Panc1 (cell line): ENCODE measurements around the gene TSHZ1. TPM values are rescaled to one million over a fixed set of nuclear protein-coding genes. Genes with fewer than 3 reads are reported as not detected.

Source experiments
- ATAC-seq: fragments of 200-7000 bp; cut with Tn5 transposase; 2 replicates; pipeline ENCODE4 v1.9.1; 2020; ENCODE audit warnings: mild to moderate bottlenecking, moderate library complexity
- BruUV-seq: library from RNA; stranded (reverse); fragments of 400-500 nt; replicated peaks from 2 replicates; lab custom pipeline; 2021; lab: Mats Ljungman, UMichigan
- CTCF ChIA-PET: fragments of 300-600 bp; sonication (Branson Sonifier 250); formaldehyde crosslinking; loops from one replicate; lab custom pipeline; 2022; ENCODE audit warnings: antibody characterized with exemption; lab: Charles Lee
- POLR2A ChIA-PET: fragments of 300-600 bp; sonication (Branson Sonifier 250); formaldehyde crosslinking; loops from one replicate; lab custom pipeline; 2022; ENCODE audit warnings: antibody characterized with exemption; lab: Charles Lee
- DNase-seq: peaks from one replicate; pipeline ENCODE4 v3.0.0-alpha.2; 2010; ENCODE audit warnings: low read depth, low spot score
- H3K27ac ChIP-seq: 2 replicates; pipeline ENCODE4 v1.5.1; 2011; ENCODE audit warnings: mild to moderate bottlenecking, low read length, inconsistent platforms
- H3K27me3 ChIP-seq: fragments of 200-500 bp; sonication (Bioruptor generic); 2 replicates; pipeline ENCODE4 v1.6.0; 2014; ENCODE audit warnings: low read length, inconsistent platforms; ENCODE audit not compliant: control insufficient read depth, insufficient read depth
- H3K36me3 ChIP-seq: fragments of 200-500 bp; sonication (Bioruptor generic); 2 replicates; pipeline ENCODE4 v1.5.1; 2014; ENCODE audit warnings: inconsistent platforms, mild to moderate bottlenecking, low read length, moderate library complexity; ENCODE audit not compliant: control insufficient read depth, insufficient read depth
- H3K4me1 ChIP-seq: 2 replicates; pipeline ENCODE4 v1.5.1; 2011; ENCODE audit warnings: inconsistent platforms, mild to moderate bottlenecking, low read length, moderate library complexity; ENCODE audit not compliant: control insufficient read depth, insufficient read depth
- H3K4me3 ChIP-seq, 2 experiments: 2 replicates each; pipeline ENCODE4 v1.5.1; 2011 to 2012; ENCODE audit warnings: low read depth in 2 of 2, low read length in 2 of 2, mild to moderate bottlenecking in 2 of 2, inconsistent platforms in 1 of 2, moderate library complexity in 1 of 2
- H3K9me3 ChIP-seq: fragments of 200-500 bp; sonication (Bioruptor generic); 2 replicates; pipeline ENCODE4 v1.5.1; 2014; ENCODE audit warnings: low read depth, mild to moderate bottlenecking, inconsistent platforms, low read length, moderate library complexity; ENCODE audit not compliant: control insufficient read depth, insufficient read depth
- CTCF ChIP-seq: fragments of 450-650 bp; IDR thresholded peaks from 2 replicates; pipeline ENCODE4 v1.5.1; 2017; ENCODE audit warnings: mild to moderate bottlenecking
- POLR2AphosphoS5 ChIP-seq: IDR thresholded peaks from 2 replicates; pipeline ENCODE4 v1.6.1; 2012; ENCODE audit warnings: mild to moderate bottlenecking, low read depth, low read length, moderate library complexity
- SIN3A ChIP-seq: IDR thresholded peaks from 2 replicates; pipeline ENCODE4 v1.6.1; 2012; ENCODE audit warnings: low read depth, mild to moderate bottlenecking, low read length, moderate library complexity, borderline replicate concordance; ENCODE audit not compliant: insufficient read depth
- TCF7L2 ChIP-seq: IDR thresholded peaks from 2 replicates; pipeline ENCODE4 v1.6.1; 2011; ENCODE audit warnings: mild to moderate bottlenecking, low read depth, low read length, inconsistent platforms
- in situ Hi-C: cut with HindIII; loops from 2 replicates; pipeline ENCODE4 v1.10.0; 2016; ENCODE audit warnings: low sequenced_read_pairs, low pct_unique_long_range_greater_than_20kb
- intact Hi-C: fragments of 100-400 bp; cut with micrococcal nuclease; formaldehyde crosslinking; loops from one replicate; pipeline ENCODE4 v1.10.0; 2022; ENCODE audit not compliant: unreplicated experiment
- total RNA-seq: library from RNA; stranded (reverse); gene quantifications from one replicate; pipeline ENCODE4 v1.2.1, GENCODE V29; 2021; ENCODE audit not compliant: unreplicated experiment
- TF ChIP-seq, protein P1 (sequence below), 2 experiments: IDR thresholded peaks; 2 replicates each; pipeline ENCODE4 v1.6.1; 2011 to 2012; ENCODE audit warnings: low read depth in 2 of 2, control low read depth in 1 of 2, low read length in 1 of 2, mild to moderate bottlenecking in 1 of 2, moderate library complexity in 1 of 2; ENCODE audit not compliant: insufficient read depth in 1 of 2

Gene TSHZ1
- total RNA-seq, 1 experiment from 2014 or later, result 10.0 TPM

DNA sequence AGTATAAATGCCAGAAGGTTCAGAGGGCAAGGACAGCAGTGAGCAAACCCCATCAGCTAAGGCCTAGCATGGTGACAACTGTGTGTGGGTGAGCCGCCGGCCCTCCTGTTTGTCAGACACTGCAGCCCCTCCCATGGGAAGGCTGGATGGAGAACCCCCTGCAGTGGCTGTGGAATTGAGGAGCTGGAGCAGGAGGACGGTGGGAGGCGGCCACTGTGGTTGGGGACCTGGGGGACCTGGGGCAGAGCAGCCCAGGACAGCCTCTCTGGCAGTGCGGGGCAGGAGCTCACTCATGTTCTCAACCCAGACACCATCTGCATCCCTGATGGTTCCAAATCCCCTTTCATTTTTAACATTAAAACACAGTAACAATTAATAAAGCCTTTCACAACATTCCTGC lies 68.8 kb downstream of the TSHZ1 start:
- Histone ChIP-seq H3K27me3 (no peaks in the 10 kb centered on the region), H3K4me1 (no peaks in the 10 kb centered on the region), H3K4me3 (no peak overlapping the region), H3K9me3 (no peaks in the 10 kb centered on the region), H3K27ac (no peak overlapping the region), H3K36me3 (no peaks in the 10 kb centered on the region)
- intact Hi-C loops (no loop called here), in situ Hi-C loops (no loop called here)
- ChIA-PET POLR2A (no interaction called here), CTCF (no interaction called here)
- no peak for TF ChIP-seq SIN3A
- TF ChIP-seq, protein P1, sequence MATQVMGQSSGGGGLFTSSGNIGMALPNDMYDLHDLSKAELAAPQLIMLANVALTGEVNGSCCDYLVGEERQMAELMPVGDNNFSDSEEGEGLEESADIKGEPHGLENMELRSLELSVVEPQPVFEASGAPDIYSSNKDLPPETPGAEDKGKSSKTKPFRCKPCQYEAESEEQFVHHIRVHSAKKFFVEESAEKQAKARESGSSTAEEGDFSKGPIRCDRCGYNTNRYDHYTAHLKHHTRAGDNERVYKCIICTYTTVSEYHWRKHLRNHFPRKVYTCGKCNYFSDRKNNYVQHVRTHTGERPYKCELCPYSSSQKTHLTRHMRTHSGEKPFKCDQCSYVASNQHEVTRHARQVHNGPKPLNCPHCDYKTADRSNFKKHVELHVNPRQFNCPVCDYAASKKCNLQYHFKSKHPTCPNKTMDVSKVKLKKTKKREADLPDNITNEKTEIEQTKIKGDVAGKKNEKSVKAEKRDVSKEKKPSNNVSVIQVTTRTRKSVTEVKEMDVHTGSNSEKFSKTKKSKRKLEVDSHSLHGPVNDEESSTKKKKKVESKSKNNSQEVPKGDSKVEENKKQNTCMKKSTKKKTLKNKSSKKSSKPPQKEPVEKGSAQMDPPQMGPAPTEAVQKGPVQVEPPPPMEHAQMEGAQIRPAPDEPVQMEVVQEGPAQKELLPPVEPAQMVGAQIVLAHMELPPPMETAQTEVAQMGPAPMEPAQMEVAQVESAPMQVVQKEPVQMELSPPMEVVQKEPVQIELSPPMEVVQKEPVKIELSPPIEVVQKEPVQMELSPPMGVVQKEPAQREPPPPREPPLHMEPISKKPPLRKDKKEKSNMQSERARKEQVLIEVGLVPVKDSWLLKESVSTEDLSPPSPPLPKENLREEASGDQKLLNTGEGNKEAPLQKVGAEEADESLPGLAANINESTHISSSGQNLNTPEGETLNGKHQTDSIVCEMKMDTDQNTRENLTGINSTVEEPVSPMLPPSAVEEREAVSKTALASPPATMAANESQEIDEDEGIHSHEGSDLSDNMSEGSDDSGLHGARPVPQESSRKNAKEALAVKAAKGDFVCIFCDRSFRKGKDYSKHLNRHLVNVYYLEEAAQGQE (IDR thresholded peaks at IDR 0.05; ENCODE audit: insufficient read depth in 1 of 2, low read depth in 2 of 2, low read length in 1 of 2), result no peak
- TF ChIP-seq POLR2AphosphoS5, result no peak
- TF ChIP-seq CTCF, result no peak
- TF ChIP-seq TCF7L2, result no peak
- BruUV-seq, result no TSS peak
- ATAC-seq (no peak), DNase-seq (no peak)

DNA sequence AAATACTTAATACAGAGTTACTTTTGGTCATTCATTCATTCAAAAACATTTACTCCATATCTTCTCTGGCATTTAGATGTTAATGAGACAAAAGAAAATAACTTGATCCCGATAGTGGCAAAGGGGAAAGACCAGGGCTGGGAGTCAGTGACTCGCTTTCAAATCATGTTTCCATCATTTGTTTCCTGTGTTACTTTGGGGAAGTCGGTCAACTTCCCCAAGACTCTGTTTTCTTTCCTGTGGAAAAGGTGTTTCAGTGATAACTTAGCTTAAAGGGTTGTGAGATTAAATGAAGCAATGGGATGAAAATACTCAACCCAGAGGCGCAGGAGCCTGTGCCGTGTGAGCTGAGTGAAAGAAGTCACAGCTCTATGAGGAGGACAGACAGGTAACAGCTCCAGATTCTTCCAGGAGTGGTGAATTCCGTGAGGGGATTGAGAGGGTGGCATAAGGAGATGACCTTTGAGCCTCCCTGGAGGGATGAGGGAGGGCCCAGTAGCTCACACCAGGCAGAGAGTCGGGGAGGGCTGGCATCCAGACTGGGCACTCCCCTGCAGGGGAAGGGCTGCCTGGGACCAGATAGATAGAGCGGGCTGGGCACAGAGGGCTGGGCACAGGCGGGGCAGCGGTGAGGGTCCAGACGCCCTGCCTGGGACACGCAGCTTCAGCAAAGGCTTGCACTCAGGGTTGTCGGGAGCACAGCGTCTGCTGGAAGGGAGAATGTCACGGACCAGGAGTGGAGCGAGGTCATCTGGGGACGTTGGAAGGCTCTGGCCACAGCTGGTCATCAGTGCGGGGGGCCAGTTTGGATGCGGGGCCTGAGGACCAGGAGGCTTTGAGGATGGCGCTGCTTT lies 70.1 kb downstream of the TSHZ1 start:
- POLR2A ChIA-PET, result no interaction called here
- Histone ChIP-seq H3K4me3 (no peak overlapping the region), H3K4me1 (no peaks in the 10 kb centered on the region), H3K27me3 (no peaks in the 10 kb centered on the region), H3K36me3 (no peaks in the 10 kb centered on the region), H3K27ac (no peak overlapping the region), H3K9me3 (no peaks in the 10 kb centered on the region)
- DNase-seq (no peak), ATAC-seq (peak; percentile 24; the same call in 1 of the 2 replicates)
- TF ChIP-seq TCF7L2 (no peak), CTCF (no peak), SIN3A (no peak), POLR2AphosphoS5 (no peak)
- TF ChIP-seq, protein P1 (IDR thresholded peaks at IDR 0.05; ENCODE audit: insufficient read depth in 1 of 2, low read depth in 2 of 2, low read length in 1 of 2), result no peak
- in situ Hi-C loops (no loop called here), intact Hi-C loops (no loop called here)
- no TSS peak for BruUV-seq
- CTCF ChIA-PET, result no interaction called here
